Effector memory CD8-positive, alpha-beta T cell (primary cell): Measurements from ENCODE around the gene TULP4.

ENCODE experiments used
- ATAC-seq: fragments of 150-1000 bp; cut with Tn5 transposase; replicated peaks from 2 replicates; pipeline ENCODE4 v1.10.0; 2021; ENCODE audit warnings: mild to moderate bottlenecking, moderate library complexity
- DNase-seq, 3 experiments: peaks; one replicate each; pipeline ENCODE4 v3.0.0; 2021
- H3K27ac Mint-ChIP-seq, 2 donors: one replicate each; pipeline ENCODE4 v1.8.0; 2022; ENCODE audit warnings: mild to moderate bottlenecking in 2 of 2, mixed read lengths in 2 of 2, moderate library complexity in 2 of 2
- H3K27me3 Mint-ChIP-seq, 2 donors: one replicate each; pipeline ENCODE4 v1.8.0; 2022; ENCODE audit warnings: mixed read lengths in 2 of 2
- H3K36me3 Mint-ChIP-seq: one replicate; pipeline ENCODE4 v1.8.0; 2022; ENCODE audit warnings: mild to moderate bottlenecking, moderate library complexity, mixed read lengths; ENCODE audit not compliant: insufficient read depth
- H3K4me1 Mint-ChIP-seq, 2 donors: one replicate each; pipeline ENCODE4 v1.8.0; 2022; ENCODE audit warnings: low read depth in 2 of 2, mixed read lengths in 2 of 2
- H3K4me3 Mint-ChIP-seq, 2 donors: one replicate each; pipeline ENCODE4 v1.8.0; 2022; ENCODE audit warnings: mild to moderate bottlenecking in 2 of 2, mixed read lengths in 2 of 2, moderate library complexity in 2 of 2
- H3K9me3 Mint-ChIP-seq, 2 donors: one replicate each; pipeline ENCODE4 v1.8.0; 2022; ENCODE audit warnings: mixed read lengths in 2 of 2

The TULP4 gene

DNA sequence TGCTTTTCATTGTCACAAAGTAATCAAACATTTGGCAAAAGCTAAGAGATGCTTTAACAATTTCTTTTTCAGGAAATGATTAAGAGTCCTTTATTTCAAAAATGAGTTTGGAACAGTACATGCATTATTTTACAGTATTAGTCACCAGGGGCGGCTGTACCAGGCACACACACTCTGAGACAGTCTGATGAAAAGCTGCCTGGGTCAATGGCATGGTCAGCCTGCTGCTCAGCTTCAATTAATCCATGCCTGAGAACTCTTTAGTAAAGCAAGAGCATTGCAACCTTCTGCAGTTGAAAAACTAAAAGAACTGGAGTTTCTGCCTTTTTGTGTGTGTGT lies 105.5 kb downstream of the TULP4 start:
- peaks cover 10% of the 10 kb centered on the region for H3K36me3 Mint-ChIP-seq
- no peak for DNase-seq
- H3K27ac Mint-ChIP-seq = no peak overlapping the region
- no peaks in the 10 kb centered on the region for H3K9me3 Mint-ChIP-seq
- H3K4me3 Mint-ChIP-seq = no peak overlapping the region
- no peak for ATAC-seq
- H3K27me3 Mint-ChIP-seq = no peaks in the 10 kb centered on the region
- no peaks in the 10 kb centered on the region for H3K4me1 Mint-ChIP-seq

DNA sequence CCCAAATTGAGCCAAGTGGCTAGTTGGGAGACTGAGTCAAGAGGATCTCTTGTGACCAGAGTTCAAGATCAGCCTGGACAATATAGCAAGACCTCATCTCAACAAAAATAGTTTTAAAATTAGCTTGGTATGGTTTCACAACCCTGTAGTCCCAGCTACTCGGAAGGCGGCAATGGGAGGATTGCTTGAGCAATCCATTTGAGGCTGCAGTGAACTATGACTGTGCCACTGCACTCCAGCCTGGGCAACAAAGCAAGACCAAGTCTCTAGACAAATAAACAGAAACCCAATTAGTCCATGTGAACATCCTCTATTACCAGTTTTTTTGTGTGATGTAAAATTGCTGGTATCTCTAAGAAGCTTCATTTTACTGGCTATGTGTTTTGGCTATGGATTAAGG lies 106.2 kb downstream of the TULP4 start:
- no peaks in the 10 kb centered on the region for H3K27me3 Mint-ChIP-seq
- no peaks in the 10 kb centered on the region for H3K9me3 Mint-ChIP-seq
- no peak for ATAC-seq
- peaks cover 4% of the 10 kb centered on the region for H3K36me3 Mint-ChIP-seq
- no peak for DNase-seq
- no peaks in the 10 kb centered on the region for H3K4me1 Mint-ChIP-seq
- no peak overlapping the region for H3K27ac Mint-ChIP-seq
- no peak overlapping the region for H3K4me3 Mint-ChIP-seq

DNA sequence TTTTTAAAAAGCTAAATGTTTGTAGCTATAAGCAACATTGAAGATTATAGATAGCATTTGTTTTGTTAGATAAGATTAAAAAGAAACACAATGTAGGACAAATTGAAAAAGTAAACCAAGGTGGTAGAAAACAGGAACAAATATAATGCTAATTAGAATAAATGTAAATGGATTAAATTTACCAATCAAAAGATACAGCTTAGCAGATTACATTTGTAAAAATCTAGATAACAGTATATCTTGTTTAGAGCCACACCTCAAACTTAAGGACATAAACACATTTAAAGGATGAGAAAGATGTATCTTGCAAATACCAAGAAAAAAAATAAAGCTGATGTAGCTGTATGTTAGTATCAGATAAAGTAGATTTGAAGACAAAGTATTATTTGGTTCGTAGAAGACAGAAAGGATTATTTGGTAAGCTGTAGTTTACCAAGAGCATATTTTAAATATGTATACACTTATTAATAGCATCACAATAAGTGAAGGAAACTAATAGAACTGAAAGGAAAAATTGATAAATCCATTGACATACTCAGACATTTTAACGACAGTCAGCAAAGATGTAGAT lies 107.2 kb downstream of the TULP4 start:
- ATAC-seq (no peak), DNase-seq (no peak)
- Mint-ChIP-seq H3K4me3 (no peak overlapping the region), H3K27me3 (no peaks in the 10 kb centered on the region), H3K9me3 (no peaks in the 10 kb centered on the region), H3K27ac (no peak overlapping the region), H3K36me3 (peaks cover 4% of the 10 kb centered on the region), H3K4me1 (no peaks in the 10 kb centered on the region)

DNA sequence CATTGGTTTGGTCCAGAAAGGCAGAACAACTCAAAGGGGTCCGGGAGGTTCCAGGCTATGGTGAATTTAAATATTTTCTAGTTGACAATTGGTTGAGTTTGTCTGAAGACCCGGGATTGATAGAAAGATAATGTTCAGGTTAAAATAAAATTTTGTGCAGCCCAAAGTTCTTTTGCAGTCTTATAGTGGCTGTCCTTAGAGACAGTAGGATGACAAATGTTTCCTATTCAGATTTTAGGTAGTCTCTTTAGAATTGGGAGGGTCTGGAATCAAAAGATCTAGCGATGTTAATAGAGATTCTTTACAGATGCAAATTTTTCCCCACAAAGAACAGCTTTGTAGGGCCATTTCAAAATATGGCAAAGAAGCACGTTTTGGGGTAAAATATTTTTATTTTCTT lies 109.1 kb downstream of the TULP4 start:
- no peaks in the 10 kb centered on the region for H3K4me1 Mint-ChIP-seq
- H3K9me3 Mint-ChIP-seq = no peaks in the 10 kb centered on the region
- H3K27me3 Mint-ChIP-seq = no peaks in the 10 kb centered on the region
- no peak for DNase-seq
- no peaks in the 10 kb centered on the region for H3K36me3 Mint-ChIP-seq
- ATAC-seq = no peak
- H3K27ac Mint-ChIP-seq = peak overlapping the region in 1 of 2 donors; percentile 38
- H3K4me3 Mint-ChIP-seq = no peak overlapping the region

DNA sequence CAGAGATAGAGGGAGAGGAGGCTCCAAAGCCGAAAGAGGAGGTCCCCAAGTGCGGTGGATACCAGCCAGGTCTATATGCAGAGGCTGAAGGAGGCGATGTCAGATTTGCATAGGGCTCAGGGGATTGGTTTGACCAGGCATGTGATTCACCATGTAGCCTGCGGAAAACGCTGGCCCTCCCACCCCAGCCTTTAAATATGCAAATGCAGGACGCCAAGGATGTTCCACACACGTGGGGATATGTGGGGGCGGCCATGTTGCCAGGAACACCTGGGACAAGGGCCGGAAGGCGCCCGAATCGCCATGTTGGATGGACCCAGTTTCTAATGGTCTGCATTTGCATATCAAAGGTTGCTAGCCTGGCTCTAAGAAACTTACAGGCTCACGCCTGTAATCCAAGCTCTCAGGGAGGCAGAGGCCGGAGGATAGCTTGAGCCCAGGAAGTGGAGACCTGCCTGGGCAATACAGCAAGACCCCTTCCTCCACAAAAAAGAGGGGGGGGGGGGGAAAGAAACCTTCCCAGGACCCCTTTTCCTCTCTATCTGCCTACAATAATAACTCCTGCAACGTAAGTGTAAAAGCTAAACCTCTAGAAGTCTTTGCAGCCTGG lies 110.5 kb downstream of the TULP4 start:
- ATAC-seq (no peak), DNase-seq (no peak)
- H3K27ac Mint-ChIP-seq = no peak overlapping the region
- no peaks in the 10 kb centered on the region for H3K36me3 Mint-ChIP-seq
- no peaks in the 10 kb centered on the region for H3K27me3 Mint-ChIP-seq
- no peaks in the 10 kb centered on the region for H3K9me3 Mint-ChIP-seq
- peaks cover 0 to 6% of the 10 kb centered on the region in 2 donors for H3K4me1 Mint-ChIP-seq
- H3K4me3 Mint-ChIP-seq = no peak overlapping the region

DNA sequence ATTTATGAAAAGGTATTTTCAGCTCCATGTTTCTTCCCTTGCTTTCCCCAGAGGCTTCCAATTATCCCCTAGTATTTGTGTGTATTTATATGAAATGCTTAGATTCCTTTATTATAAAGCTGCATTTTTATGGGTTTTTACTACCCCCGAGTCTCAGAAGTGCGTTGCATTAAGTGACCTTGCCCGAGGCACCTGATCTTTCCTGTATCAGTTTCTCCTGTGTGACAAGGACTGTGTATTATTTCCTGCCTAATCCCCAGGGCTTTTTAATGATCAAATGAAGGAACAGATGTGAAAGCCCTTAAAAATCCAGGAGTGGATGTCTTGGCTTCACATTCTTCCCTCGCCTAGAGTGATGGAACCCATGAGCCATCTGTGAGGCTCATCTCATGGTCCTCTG lies 118.8 kb downstream of the TULP4 start:
- ATAC-seq (no peak), DNase-seq (no peak)
- H3K9me3 Mint-ChIP-seq = no peaks in the 10 kb centered on the region
- peaks cover 7% of the 10 kb centered on the region for H3K36me3 Mint-ChIP-seq
- H3K27ac Mint-ChIP-seq = no peak overlapping the region
- H3K4me1 Mint-ChIP-seq = peaks cover 5 to 6% of the 10 kb centered on the region in 2 donors
- H3K4me3 Mint-ChIP-seq = no peak overlapping the region
- no peaks in the 10 kb centered on the region for H3K27me3 Mint-ChIP-seq

DNA sequence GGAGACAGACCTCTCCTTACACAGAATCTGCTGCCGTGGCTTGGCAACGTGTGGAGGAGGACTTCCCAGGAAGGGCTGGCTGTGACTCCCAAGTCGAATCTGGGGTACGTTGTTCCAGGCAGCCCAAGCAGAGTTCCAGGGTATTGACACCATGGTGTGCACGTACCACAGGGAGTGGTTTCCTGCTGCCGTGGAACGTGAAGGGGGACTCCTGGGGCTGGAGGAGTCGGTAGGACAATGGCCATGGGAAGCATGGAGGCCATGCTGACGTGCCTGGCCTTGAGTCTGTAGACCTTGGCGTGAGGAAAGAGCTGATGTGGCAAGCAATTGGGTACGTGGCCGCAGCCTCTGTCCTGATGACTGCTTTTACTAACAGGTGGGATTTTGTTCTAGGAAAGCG lies 119.3 kb downstream of the TULP4 start:
- Mint-ChIP-seq H3K9me3 (no peaks in the 10 kb centered on the region), H3K4me3 (no peak overlapping the region), H3K36me3 (peaks cover 7% of the 10 kb centered on the region), H3K27ac (no peak overlapping the region), H3K4me1 (peaks cover 5% of the 10 kb centered on the region in 2 donors), H3K27me3 (no peaks in the 10 kb centered on the region)
- DNase-seq (no peak), ATAC-seq (no peak)

DNA sequence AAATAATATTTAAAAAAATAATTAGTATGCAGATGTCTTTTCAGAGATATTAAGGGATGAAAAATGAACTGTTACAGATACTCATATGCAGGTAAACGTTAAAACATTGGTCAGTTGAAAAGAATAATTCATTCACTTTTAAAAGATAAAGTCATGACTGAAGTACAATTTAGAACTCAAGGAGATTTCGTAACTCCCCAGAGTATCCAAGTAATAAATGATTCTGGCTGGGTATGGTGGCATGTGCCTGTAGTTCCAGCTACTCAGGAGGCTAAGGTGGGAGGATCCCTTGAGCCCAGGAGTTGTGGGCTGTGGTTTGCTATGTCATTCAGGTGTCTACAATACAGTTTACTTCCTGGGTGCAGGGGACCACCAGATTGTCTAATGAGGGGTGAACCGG lies 125.3 kb downstream of the TULP4 start:
- no peaks in the 10 kb centered on the region for H3K36me3 Mint-ChIP-seq
- H3K9me3 Mint-ChIP-seq = no peaks in the 10 kb centered on the region
- H3K27me3 Mint-ChIP-seq = no peaks in the 10 kb centered on the region
- H3K27ac Mint-ChIP-seq = no peak overlapping the region
- H3K4me3 Mint-ChIP-seq = no peak overlapping the region
- DNase-seq = no peak
- peaks cover 5 to 7% of the 10 kb centered on the region in 2 donors for H3K4me1 Mint-ChIP-seq
- ATAC-seq = no peak

DNA sequence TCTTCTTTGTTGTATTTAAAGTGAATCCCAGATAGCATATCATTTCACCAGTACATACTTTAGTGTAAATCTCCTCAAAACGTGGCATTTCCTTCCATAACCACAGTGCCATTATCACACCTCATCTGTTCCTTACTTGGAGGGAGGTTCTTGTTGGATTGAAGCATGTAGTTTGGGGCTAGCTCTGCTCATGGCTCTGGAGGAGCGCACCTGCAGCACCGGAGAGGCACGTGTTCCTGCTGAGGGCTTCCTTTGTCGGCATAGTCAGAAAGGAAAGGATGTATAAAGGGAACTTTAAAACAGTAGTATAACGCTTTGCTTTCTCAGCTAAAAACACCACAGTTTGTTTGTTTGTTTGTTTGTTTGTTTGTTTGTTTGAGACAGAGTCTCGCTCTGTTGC lies 126.0 kb downstream of the TULP4 start:
- H3K4me1 Mint-ChIP-seq = peaks cover 5 to 7% of the 10 kb centered on the region in 2 donors
- no peak overlapping the region for H3K4me3 Mint-ChIP-seq
- no peaks in the 10 kb centered on the region for H3K36me3 Mint-ChIP-seq
- H3K27me3 Mint-ChIP-seq = no peaks in the 10 kb centered on the region
- H3K9me3 Mint-ChIP-seq = no peaks in the 10 kb centered on the region
- DNase-seq = no peak
- no peak for ATAC-seq
- peak overlapping the region in 1 of 2 donors; percentile 29 for H3K27ac Mint-ChIP-seq

DNA sequence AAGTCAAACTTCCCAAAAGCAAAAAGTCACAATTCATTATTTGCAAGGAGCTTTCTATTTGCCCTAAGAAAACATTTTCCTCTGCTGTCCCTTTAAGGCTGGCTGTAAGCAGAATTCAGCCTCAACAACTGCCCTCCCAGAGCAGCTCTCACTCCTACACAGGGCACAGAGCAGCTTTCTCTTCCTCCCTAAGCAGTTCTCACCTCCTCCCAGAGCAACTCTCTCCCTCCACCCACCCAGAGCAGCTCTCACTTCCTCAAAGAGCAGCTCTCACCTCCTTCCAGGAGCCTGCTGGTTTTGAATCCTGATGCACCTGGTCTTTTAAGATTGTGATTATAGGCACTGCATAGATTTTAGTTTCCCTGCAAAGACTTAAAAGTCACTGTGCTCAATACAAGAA lies 127.0 kb downstream of the TULP4 start:
- DNase-seq (no peak), ATAC-seq (no peak)
- no peaks in the 10 kb centered on the region for H3K27me3 Mint-ChIP-seq
- H3K9me3 Mint-ChIP-seq = no peaks in the 10 kb centered on the region
- H3K4me3 Mint-ChIP-seq = no peak overlapping the region
- H3K36me3 Mint-ChIP-seq = no peaks in the 10 kb centered on the region
- peaks cover 5 to 7% of the 10 kb centered on the region in 2 donors for H3K4me1 Mint-ChIP-seq
- no peak overlapping the region for H3K27ac Mint-ChIP-seq

DNA sequence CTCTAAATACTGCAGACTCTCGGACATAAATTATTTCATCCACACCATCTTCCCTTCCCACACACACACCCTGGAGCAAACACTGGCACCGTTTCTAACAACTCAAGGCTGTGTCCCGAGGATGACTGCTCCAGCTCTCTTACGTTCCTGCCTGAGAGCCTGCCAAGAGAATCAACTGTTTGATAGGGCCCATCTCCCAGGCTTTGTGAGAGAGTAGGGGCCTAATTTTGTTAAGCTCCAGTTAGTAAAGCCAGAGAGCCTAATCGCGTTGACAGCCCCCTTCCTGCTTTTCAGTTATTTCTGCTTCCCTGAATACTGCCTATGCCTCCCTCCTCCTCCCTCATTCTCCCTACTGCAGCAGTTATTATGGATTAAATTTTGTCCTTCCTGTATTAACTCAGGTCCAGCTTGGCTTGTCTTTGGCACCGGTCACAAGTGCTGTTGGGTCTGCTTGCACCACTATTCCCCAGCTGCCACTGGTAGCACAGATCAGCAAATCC lies 129.5 kb downstream of the TULP4 start:
- Mint-ChIP-seq H3K4me3 (no peak overlapping the region), H3K27me3 (no peaks in the 10 kb centered on the region), H3K27ac (peak overlapping the region in 1 of 2 donors; percentile 80), H3K4me1 (peaks cover 0 to 5% of the 10 kb centered on the region in 2 donors), H3K36me3 (no peaks in the 10 kb centered on the region), H3K9me3 (no peaks in the 10 kb centered on the region)
- no peak for DNase-seq
- no peak for ATAC-seq

DNA sequence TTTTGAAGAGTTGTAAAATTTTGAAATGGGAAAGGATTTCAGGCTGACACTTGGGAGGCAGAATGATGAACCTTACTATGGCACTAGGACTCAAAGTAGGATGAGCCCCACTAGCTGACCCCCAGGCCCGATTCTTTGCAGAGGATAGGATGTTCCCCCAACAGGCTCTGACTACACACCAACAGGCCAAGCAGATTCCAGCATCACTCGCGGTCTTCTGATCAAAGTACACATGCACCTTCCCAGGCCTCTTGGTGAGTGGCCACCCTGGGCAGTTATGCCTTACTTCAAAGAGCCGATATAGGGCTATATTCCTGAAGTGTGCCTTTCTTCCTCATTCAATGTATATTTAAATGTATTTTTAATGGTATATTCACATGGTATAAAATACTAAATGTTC lies 130.0 kb downstream of the TULP4 start:
- Mint-ChIP-seq H3K36me3 (no peaks in the 10 kb centered on the region), H3K4me3 (no peak overlapping the region), H3K4me1 (peaks cover 0 to 3% of the 10 kb centered on the region in 2 donors), H3K27ac (peak overlapping the region in 1 of 2 donors; percentile 80), H3K9me3 (no peaks in the 10 kb centered on the region), H3K27me3 (no peaks in the 10 kb centered on the region)
- DNase-seq (no peak), ATAC-seq (no peak)

DNA sequence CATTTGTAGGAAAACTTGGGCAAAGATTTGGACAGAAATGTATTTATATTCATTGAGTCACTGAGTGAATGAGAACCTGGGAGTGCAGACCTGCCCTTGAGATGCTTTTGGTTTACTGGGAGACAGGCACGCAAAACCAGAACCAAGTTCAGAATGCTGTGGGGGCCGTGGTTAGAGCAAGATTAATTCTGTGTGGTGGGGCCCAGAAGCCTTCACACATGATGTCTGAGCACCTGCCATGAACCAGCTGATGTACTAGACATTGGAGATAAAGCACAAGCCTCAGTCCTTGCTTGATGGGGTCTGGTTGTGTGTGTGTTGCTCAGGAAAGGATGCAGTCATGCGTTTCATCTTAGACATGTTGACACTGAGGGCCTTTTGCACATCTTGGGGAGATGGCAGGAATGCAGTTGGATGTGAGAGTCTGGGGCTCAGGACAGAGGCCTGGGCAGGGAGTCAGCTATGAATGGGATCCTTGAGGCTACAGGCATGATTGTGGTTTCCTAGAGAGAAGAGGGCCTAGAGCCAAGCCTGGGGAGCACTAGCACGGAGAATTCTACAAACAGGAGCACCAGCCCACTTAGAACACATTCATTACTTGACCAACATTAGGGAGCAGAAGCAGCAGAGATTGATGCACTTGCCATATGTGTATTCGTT lies 133.3 kb downstream of the TULP4 start:
- no peak for DNase-seq
- Mint-ChIP-seq H3K4me1 (no peaks in the 10 kb centered on the region), H3K27me3 (no peaks in the 10 kb centered on the region), H3K9me3 (no peaks in the 10 kb centered on the region), H3K36me3 (peaks cover 9% of the 10 kb centered on the region), H3K27ac (no peak overlapping the region), H3K4me3 (no peak overlapping the region)
- ATAC-seq = no peak

DNA sequence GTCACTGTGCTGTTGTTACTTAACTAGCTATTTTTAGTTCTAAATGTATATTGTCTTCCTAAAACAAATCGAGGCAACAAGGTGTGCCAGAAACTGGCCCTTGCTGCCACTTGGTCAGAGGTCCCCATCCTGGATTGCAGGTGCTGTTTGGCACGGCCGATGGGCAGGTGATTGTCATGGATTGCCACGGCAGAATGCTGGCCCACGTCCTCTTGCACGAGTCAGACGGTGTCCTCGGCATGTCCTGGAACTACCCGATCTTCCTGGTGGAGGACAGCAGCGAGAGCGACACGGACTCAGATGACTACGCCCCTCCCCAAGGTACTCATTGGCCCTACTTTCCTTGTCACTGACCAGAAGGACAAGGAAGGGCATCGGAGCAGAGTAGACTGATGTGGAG lies 136.6 kb downstream of the TULP4 start:
- no peaks in the 10 kb centered on the region for H3K4me1 Mint-ChIP-seq
- H3K9me3 Mint-ChIP-seq = no peaks in the 10 kb centered on the region
- no peak for DNase-seq
- no peaks in the 10 kb centered on the region for H3K27me3 Mint-ChIP-seq
- peaks cover 19% of the 10 kb centered on the region for H3K36me3 Mint-ChIP-seq
- H3K4me3 Mint-ChIP-seq = no peak overlapping the region
- H3K27ac Mint-ChIP-seq = peak overlapping the region in 1 of 2 donors; percentile 20
- no peak for ATAC-seq
